H9 (cell line): Measurements from ENCODE around the gene ADAMTS16. TPM values are rescaled to one million over a fixed set of nuclear protein-coding genes. Genes with fewer than 3 reads are reported as not detected.

ENCODE experiments used
- DNase-seq: peaks from one replicate; pipeline ENCODE4 v3.0.0-alpha.2; 2017
- H2AFZ ChIP-seq: one replicate; pipeline ENCODE4 v1.6.1; 2013; ENCODE audit warnings: mild to moderate bottlenecking, low read length, control low read depth, moderate library complexity
- H2AK5ac ChIP-seq: 2 replicates; pipeline ENCODE4 v1.6.1; 2013; ENCODE audit warnings: low read length, control low read depth, mixed read lengths; ENCODE audit not compliant: insufficient read length
- H2BK120ac ChIP-seq: one replicate; pipeline ENCODE4 v1.6.1; 2013; ENCODE audit warnings: low read depth, mild to moderate bottlenecking, low read length, control low read depth, inconsistent platforms; ENCODE audit not compliant: poor library complexity, severe bottlenecking
- H2BK12ac ChIP-seq: 2 replicates; pipeline ENCODE4 v1.6.1; 2013; ENCODE audit warnings: low read length, control low read depth, mixed read lengths, low read depth; ENCODE audit not compliant: insufficient read length
- H2BK15ac ChIP-seq: 2 replicates; pipeline ENCODE4 v1.6.1; 2013; ENCODE audit warnings: low read depth, low read length, control low read depth
- H2BK20ac ChIP-seq: one replicate; pipeline ENCODE4 v1.6.1; 2013; ENCODE audit warnings: low read depth, mild to moderate bottlenecking, low read length, control low read depth, inconsistent platforms; ENCODE audit not compliant: poor library complexity, severe bottlenecking
- H2BK5ac ChIP-seq: 2 replicates; pipeline ENCODE4 v1.6.1; 2013; ENCODE audit warnings: low read length, control low read depth, mixed read lengths; ENCODE audit not compliant: insufficient read length
- H3K14ac ChIP-seq: 2 replicates; pipeline ENCODE4 v1.6.1; 2013; ENCODE audit warnings: low read length, control low read depth; ENCODE audit not compliant: insufficient read depth
- H3K18ac ChIP-seq: 2 replicates; pipeline ENCODE4 v1.6.1; 2013; ENCODE audit warnings: low read depth, mild to moderate bottlenecking, mixed read lengths, low read length, control low read depth; ENCODE audit not compliant: insufficient read length
- H3K23ac ChIP-seq: 2 replicates; pipeline ENCODE4 v1.6.1; 2013; ENCODE audit warnings: low read length, control low read depth, mixed read lengths, low read depth; ENCODE audit not compliant: insufficient read length
- H3K23me2 ChIP-seq: 2 replicates; pipeline ENCODE4 v1.6.1; 2013; ENCODE audit warnings: low read depth, mild to moderate bottlenecking, mixed read lengths, low read length, control low read depth; ENCODE audit not compliant: insufficient read length, poor library complexity, severe bottlenecking
- H3K27ac ChIP-seq: 2 replicates; pipeline ENCODE4 v1.5.1; 2013; ENCODE audit warnings: low read length, control low read depth, mixed read lengths, low read depth; ENCODE audit not compliant: insufficient read length
- H3K27me3 ChIP-seq: 2 replicates; pipeline ENCODE4 v1.6.1; 2013; ENCODE audit warnings: low read length, control low read depth, inconsistent platforms; ENCODE audit not compliant: insufficient read depth
- H3K4ac ChIP-seq: 2 replicates; pipeline ENCODE4 v1.6.1; 2013; ENCODE audit warnings: low read depth, mild to moderate bottlenecking, control low read depth, inconsistent platforms, low read length, moderate library complexity
- H3K4me1 ChIP-seq: 2 replicates; pipeline ENCODE4 v1.6.1; 2013; ENCODE audit warnings: low read length, control low read depth, inconsistent platforms; ENCODE audit not compliant: insufficient read depth
- H3K4me2 ChIP-seq: 2 replicates; pipeline ENCODE4 v1.6.1; 2013; ENCODE audit warnings: low read length, control low read depth, mixed read lengths; ENCODE audit not compliant: insufficient read length, insufficient read depth
- H3K56ac ChIP-seq: 2 replicates; pipeline ENCODE4 v1.6.1; 2013; ENCODE audit warnings: low read depth, mild to moderate bottlenecking, mixed read lengths, low read length, control low read depth; ENCODE audit not compliant: insufficient read length
- H3K79me1 ChIP-seq: 2 replicates; pipeline ENCODE4 v1.6.1; 2013; ENCODE audit warnings: low read depth, mild to moderate bottlenecking, moderate library complexity, low read length, control low read depth, inconsistent platforms; ENCODE audit not compliant: insufficient read depth, poor library complexity, severe bottlenecking
- H3K79me2 ChIP-seq: 2 replicates; pipeline ENCODE4 v1.6.1; 2013; ENCODE audit warnings: low read length, control low read depth, inconsistent platforms; ENCODE audit not compliant: insufficient read depth
- H3K9ac ChIP-seq: 2 replicates; pipeline ENCODE4 v1.6.1; 2013; ENCODE audit warnings: low read length, control low read depth, mixed read lengths; ENCODE audit not compliant: insufficient read length; ENCODE audit errors: extremely low read depth
- H3K9me3 ChIP-seq: one replicate; pipeline ENCODE4 v1.6.1; 2013; ENCODE audit warnings: low read depth, low read length, inconsistent platforms; ENCODE audit not compliant: control insufficient read depth
- H3T11ph ChIP-seq: one replicate; pipeline ENCODE4 v1.6.1; 2013; ENCODE audit warnings: mild to moderate bottlenecking, low read length, control low read depth, inconsistent platforms
- H4K20me1 ChIP-seq: one replicate; pipeline ENCODE4 v1.6.1; 2013; ENCODE audit not compliant: control insufficient read depth, insufficient read length, insufficient read depth
- H4K5ac ChIP-seq: 2 replicates; pipeline ENCODE4 v1.6.1; 2013; ENCODE audit warnings: low read depth, mild to moderate bottlenecking, mixed read lengths, low read length, control low read depth; ENCODE audit not compliant: insufficient read length
- H4K8ac ChIP-seq: replicated peaks from 2 replicates; pipeline ENCODE4 v1.6.1; 2013; ENCODE audit warnings: low read length, control low read depth, mixed read lengths, low read depth; ENCODE audit not compliant: insufficient read length
- H4K91ac ChIP-seq: 2 replicates; pipeline ENCODE4 v1.6.1; 2013; ENCODE audit warnings: low read depth, mild to moderate bottlenecking, moderate library complexity, mixed read lengths, low read length, control low read depth; ENCODE audit not compliant: insufficient read length
- H3K27ac Mint-ChIP-seq, 3 experiments: 2 replicates in 2 of 3; 3 replicates in 1 of 3; pipeline ENCODE4 v1.8.0; 2020 to 2021; ENCODE audit warnings: mixed read lengths in 3 of 3, mild to moderate bottlenecking in 1 of 3, moderate library complexity in 1 of 3
- H3K27me3 Mint-ChIP-seq: 2 replicates; pipeline ENCODE4 v1.8.0; 2021; ENCODE audit warnings: low read depth, mild to moderate bottlenecking, moderate library complexity, mixed read lengths
- H3K36me3 Mint-ChIP-seq, 3 experiments: 2 replicates in 2 of 3; 3 replicates in 1 of 3; pipeline ENCODE4 v1.8.0; 2020 to 2021; ENCODE audit warnings: low read depth in 3 of 3, mixed read lengths in 3 of 3; ENCODE audit not compliant: insufficient read depth in 1 of 3
- H3K4me1 Mint-ChIP-seq, 2 experiments: 2 replicates each; pipeline ENCODE4 v1.8.0; 2020; ENCODE audit warnings: mixed read lengths in 2 of 2
- H3K4me3 Mint-ChIP-seq, 2 experiments: 2 replicates in 1 of 2; 3 replicates in 1 of 2; pipeline ENCODE4 v1.8.0; 2020 to 2021; ENCODE audit warnings: mild to moderate bottlenecking in 2 of 2, mixed read lengths in 2 of 2, moderate library complexity in 1 of 2
- H3K9me3 Mint-ChIP-seq, 2 experiments: 2 replicates in 1 of 2; 3 replicates in 1 of 2; pipeline ENCODE4 v1.8.0; 2020; ENCODE audit warnings: mild to moderate bottlenecking in 2 of 2, mixed read lengths in 2 of 2, moderate library complexity in 1 of 2
- CTCF ChIP-seq: fragments of 200-600 bp; sonication (generic); conservative IDR thresholded peaks from 3 replicates; pipeline ENCODE4 v1.8.0; 2021; ENCODE audit warnings: antibody characterized with exemption, mild to moderate bottlenecking
- WGBS: extraction: QIAGEN DNeasy Blood & Tissue Kit; methylation state at CpG from one replicate; pipeline ENCODE4 v1.1.7; 2013; ENCODE audit warnings: missing lambda C conversion rate, low lambda C conversion rate, mixed read lengths; ENCODE audit not compliant: insufficient read length; ENCODE audit errors: extremely low coverage; 5-methylcytosine and 5-hydroxymethylcytosine counted together
- total RNA-seq: library from RNA; stranded (reverse); gene quantifications from 2 replicates; pipeline ENCODE4 v1.2.1, GENCODE V29; 2021

Gene ADAMTS16
- total RNA-seq, 1 experiment from 2014 or later = 4.5 TPM

DNA sequence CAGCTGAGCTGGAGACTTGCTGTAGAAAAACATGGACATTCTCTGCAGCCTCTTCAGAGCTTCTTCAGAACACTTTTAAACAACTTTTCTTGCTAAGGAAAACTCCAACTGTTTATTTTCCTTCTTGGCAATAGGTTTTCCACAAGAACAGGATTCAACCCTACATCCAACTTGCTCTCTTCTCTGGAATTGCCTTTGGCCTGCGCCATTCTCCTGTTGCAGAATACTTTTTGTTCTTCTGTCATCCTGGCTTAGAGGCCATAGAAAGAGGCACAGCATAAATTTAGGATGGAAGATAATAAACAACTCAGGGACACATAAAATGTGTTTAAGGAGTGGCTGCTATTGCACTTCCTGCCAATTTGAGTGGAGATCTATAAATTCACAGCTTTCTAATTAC is 227.6 kb downstream of the ADAMTS16 start:
- H4K20me1 ChIP-seq = no peaks in the 10 kb centered on the region
- no peak overlapping the region for H2AFZ ChIP-seq
- H3K9me3 ChIP-seq = no peaks in the 10 kb centered on the region
- no peak overlapping the region for H3K4me2 ChIP-seq
- H3T11ph ChIP-seq = no peak overlapping the region
- no peak overlapping the region for H4K5ac ChIP-seq
- no peaks in the 10 kb centered on the region for H3K79me1 ChIP-seq
- H2AK5ac ChIP-seq = no peak overlapping the region
- Mint-ChIP-seq H3K27me3 (no peaks in the 10 kb centered on the region; the same call in 1 of the 2 replicates), H3K27ac (no peak overlapping the region), H3K4me1 (peaks cover 31 to 34% of the 10 kb centered on the region in 2 experiments), H3K4me3 (no peak overlapping the region), H3K9me3 (no peaks in the 10 kb centered on the region; a peak in 3 of 5 replicates), H3K36me3 (peaks cover 0 to 2% (median 0%) of the 10 kb centered on the region in 3 experiments; a peak in 2 of 7 replicates)
- H3K56ac ChIP-seq = no peak overlapping the region
- H4K91ac ChIP-seq = no peak overlapping the region
- no peak overlapping the region for H3K27ac ChIP-seq
- no peak overlapping the region for H2BK12ac ChIP-seq
- no peaks in the 10 kb centered on the region; the same call in 1 of the 2 replicates for H3K79me2 ChIP-seq
- no peaks in the 10 kb centered on the region for H3K27me3 ChIP-seq
- no peak overlapping the region for H2BK15ac ChIP-seq
- no peak overlapping the region for H3K18ac ChIP-seq
- H3K4ac ChIP-seq = no peak overlapping the region
- H2BK120ac ChIP-seq = no peak overlapping the region
- no peak overlapping the region for H2BK20ac ChIP-seq
- WGBS = no CpG with 5 or more reads among the region's 1 CpG
- H2BK5ac ChIP-seq = no peak overlapping the region
- DNase-seq = no peak
- no peaks in the 10 kb centered on the region for H3K4me1 ChIP-seq
- no peak overlapping the region for H3K23ac ChIP-seq
- H3K23me2 ChIP-seq = no peaks in the 10 kb centered on the region
- H4K8ac ChIP-seq = no peak overlapping the region
- H3K9ac ChIP-seq = no peak overlapping the region
- H3K14ac ChIP-seq = no peak overlapping the region
- TF ChIP-seq CTCF = no peak
